GM18861 (cell line): ENCODE results near the gene TCEA2.
"Not testable (repeated sequence)": the region's sequence is repeated elsewhere in the genome, so short reads cannot be mapped to it uniquely, and the experiment has no call there.

Source experiments
- ATAC-seq: cut with Tn5 transposase; IDR thresholded peaks from one replicate; pipeline ENCODE4 v1.9.1; 2021; ENCODE audit not compliant: unreplicated experiment

Gene TCEA2

DNA sequence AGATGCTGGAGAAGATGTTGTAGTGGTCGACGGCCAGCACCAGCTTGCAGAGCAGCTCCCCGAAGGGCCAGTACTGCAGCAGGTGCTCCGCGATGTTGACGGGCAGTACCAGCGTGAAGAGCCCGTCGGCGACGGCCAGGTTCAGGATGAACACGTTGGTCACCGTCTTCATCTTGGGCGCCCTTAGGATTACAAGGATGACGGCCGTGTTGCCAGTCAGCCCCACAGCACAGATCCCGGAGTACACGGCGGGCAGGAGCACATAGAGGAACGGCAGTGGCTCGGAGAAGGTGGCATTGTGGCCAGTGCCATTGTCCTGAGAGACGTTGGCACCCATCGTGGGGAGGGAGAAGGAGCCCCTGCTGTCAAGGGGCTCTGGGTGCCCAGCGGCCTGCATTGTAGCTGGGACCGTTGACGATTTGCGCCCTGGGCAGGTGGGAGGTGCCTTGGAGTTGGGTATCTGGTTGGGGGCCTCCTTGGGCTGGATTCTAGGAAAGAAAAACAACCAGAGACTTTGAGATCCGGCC lies 43.5 kb downstream of the TCEA2 start:
- no peak for ATAC-seq

DNA sequence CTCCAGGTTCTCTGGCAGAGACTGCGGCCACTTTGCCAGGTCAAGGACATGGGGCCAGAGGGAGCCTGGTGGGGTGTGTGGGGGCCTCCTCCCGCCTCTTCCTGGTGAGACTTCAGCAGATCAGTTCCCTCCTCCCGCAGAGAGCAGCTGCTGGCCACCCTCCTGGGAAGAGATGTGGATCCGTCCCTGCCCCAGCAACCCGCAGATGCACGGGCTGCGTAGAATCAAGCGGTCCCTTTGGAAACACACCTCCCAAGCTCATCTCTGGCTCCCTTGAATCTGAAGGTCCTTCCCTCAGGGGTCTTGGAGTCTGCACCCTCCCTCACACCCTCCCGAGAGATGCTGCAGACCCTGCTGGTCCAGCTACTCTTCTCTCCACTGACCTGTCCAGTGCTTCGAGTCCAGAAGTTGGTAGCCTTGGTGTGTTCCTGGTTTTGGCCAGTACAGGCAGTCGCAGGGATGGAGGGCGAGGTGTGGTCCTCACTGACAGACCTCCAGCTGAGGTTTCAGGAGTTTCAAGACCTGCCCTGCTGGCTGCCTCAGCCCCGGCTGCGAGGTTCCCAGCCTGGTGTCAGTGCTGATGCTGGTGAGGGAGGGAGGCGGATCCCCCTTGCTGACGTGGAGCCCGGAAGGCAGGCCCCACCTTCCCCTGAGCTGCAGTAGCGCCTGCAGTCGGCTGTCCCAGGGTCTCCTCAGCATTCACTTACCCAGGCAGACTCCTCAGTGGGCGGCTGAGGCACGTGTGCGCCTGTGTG lies 44.2 kb downstream of the TCEA2 start, which contains the start of gene NPBWR2:
Gene NPBWR2, minus strand, starts transcription at position 585 of the 755 bp plus-strand sequence. CDS start 734 bp downstream, outside the sequence.
- ATAC-seq = no peak

DNA sequence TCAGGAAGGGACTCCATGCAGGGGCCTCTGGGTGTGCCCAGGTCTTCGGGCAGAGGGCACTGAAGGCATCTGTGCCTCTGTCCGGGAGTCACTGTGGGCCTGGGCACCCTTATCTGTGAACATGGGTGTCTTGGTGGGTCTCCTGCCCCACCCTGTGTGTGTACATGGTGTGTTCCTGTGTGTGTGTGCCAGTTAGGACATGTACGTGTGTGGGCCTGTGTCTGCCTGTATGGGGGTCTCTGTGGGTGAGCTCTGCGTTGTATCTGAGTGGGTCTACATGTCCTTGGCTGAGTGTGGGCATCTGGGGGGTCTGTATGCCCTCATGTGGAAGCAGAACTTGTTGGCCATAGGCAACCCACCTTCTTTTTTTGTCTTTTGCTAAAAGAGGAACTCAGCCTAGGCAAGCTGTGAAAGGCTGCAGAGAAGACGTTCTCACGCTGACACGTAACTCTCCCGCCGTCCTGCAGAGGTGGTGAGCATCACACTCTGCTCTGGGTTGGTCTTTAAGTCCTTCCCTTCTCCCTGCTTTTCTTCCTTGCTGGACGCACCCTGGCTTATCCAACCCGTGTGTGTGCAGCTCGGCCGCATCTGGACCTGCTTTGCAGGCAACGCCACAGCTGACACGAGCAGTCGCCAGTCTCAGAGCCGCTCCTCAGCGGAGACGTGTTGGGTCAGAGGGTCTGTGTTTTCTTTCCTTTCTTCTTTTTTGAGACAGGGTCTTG lies 44.9 kb downstream of the TCEA2 start:
- ATAC-seq = no peak

DNA sequence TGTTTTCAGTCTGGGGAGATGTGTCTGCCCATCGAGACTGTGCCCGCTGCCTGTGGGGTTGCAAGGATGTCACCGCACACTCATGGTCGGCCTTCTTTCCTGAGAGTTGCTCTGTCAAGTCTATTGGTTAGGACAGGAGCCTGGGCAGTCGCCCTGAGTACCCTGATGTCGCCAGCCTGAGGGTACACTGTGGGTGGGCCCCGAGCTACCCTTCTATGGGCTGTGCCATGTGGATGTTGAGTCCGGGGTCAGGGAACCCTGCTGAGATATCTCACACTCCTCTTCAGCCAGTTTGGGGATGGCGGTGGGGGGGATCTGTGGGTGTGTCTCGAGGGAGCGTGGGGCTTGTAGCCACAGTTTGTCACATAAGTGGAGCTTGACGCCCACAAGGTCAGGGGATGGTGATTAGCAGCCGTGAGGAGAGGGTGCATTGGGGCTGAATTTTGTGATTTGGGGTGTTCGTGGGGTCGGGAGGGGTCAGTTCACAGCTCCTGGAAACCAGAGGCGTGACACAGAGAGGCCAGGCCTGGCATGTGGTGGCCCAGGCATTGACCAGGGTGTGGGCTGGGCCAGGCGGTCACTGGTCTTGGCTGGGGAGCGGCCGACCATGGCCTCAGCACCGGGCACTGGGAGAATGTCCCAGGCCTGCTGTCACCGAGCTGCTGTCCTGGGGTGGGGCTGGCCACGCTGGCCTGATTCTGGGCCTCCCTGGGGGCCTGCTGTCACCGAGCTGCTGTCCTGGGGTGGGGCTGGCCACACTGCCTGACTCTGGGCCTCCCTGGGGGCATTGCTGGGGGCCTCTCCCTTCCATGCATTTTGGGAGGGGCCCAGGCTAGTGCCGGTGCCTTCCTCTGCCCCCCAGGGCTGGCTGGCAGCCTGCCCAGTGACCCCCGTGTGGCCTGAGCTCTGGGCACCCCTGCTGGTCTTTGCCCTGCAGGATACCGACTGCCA lies 46.0 kb downstream of the TCEA2 start:
- ATAC-seq = no peak

DNA sequence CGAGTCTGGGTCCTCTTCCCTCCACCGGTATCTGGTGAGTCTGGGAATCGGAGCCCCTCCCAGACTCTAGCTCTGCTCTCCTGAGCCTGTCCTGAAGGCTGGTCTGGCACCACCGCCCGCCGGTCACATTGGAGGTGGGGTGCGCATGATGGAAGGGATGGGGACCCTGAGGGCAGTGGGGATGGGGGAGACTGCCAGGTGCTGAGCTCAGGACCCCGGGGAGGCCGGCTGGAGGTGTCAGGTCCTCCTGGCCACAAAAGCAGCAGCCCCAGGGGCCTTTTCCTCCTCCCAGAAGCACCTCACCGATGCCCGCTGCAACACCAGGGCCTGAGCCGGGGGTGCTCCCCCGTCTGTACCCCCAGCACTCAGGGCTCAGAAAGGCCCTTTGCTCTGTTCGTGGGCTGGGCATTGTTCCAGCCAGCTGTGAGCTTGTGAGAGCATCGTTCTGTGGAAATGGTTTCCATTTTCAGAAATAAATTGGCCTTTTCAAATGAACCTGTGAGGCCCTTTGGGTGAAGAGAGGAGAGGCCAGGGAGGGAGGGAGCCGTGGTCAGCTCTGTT lies 46.9 kb downstream of the TCEA2 start:
- no peak for ATAC-seq

DNA sequence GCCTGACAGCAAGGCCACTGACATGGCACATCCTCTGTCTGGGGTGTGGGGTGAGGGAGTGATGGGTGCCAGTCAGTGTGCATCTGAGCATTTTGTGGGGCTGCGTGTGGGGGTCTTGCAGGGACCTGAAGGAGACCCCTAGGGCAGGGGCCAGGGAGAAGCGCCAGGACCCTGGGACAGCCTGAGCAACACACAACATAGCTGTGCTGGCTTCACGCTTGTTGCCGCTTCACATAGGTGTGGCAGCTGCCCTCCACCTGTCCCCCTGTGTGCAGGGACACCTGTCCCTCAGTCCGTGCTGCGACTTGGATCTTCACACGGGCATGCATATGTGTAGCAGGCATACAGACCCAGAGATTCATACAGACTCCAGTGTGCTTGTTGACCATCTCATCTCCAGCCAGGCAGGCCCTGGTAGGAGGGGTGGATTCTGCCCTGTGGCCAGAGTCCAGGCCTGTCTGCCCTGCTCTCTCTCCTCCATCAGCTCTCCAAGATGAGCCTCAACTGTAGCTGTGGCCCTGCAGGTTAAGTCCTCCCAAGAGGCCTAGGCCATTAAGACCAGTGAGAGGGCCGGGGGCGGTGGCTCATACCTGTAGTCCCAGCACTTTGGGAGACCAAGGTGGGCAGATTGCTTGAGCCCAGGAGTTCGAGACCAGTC lies 47.5 kb downstream of the TCEA2 start:
- no peak for ATAC-seq

DNA sequence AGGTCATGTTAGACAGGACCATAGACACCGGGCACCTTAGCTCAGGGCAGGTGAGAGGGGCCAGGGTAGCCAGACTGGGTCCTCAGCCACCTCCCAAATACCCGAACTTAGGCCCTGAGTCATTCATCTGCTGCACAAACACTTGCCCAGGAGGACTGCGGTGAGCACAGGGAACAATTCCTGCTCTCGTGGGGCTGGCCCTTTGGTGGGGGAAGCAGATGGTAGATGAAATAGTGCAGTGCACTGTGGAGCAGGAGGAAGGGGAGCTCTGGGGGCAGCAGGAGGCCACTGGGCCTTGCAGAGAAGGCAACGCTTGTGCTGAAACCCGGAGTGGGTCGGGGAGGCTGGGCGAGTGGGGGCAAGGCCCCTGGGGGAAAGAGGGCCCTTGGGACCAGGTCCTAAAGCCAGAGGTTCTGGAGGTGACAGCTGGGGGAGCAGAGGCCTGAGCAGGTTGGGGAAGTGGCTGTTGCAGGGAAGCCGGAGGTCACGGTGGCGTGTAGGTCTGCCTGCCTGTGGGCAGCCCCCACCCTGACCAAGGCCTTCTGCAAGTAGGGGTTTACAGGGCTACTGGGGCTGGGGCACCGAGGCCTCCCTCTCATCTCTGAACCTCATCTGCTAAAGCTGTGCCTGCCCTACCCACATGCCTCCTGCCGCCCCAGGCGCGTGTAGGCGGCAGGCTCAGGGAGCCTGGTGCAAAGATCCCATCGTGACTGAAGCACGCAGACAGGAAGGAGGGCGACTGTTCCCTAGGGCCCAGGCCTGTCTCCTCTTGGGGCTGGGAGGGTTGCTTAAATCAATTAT lies 49.0 kb downstream of the TCEA2 start:
- ATAC-seq = no peak

DNA sequence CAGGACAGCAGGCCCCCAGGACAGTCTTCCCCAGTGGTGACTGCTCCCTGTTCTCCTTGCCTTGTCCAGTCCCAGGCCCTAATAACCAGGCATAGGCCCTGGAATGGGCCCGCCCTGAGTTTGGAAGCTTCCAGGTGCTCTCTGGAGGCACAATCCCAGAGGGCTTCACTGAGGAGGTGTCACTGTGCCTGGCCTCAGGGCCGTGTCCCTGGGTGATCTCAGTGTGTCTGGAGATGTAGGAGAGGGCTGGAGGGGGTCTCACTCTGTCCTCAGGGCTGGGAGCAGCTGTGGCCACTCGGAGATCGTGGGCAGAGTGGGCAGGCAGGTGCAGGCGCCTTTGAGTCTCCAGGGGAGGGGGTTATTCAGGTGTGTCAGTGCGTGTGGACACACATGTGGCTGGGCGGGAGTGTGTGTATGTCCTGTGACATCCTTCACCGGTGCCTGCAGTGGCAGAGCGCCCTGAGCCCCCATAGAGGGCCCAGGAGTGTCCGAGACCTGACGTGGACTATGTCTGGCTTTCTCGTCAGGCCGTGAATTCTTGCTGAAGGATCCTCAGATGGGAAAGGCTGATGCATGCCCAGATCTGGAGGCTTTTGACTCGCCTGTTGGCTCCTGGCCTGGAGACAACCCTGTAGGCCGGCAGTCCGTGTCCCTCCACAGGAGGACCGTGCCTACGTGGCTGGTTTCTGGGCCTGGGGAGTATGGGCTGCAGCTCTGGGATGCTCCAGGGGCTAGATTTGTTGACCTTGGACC lies 49.9 kb downstream of the TCEA2 start:
- ATAC-seq = no peak

DNA sequence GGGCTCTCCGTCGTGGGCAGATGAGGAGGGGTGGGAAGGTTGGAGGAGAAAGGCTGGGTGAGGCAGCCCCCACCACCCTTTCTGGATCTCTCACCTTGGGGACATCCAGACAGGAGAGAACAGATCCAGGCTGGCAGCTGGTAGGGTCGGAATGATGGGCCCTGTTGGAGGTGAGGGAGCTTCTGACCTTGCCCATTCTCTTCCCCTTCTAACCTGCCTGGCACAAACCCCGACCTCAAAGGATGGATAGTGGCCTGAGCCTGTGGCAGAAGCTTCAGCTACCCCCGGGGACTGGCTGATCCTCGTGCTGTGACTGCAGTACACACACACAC lies 50.4 kb downstream of the TCEA2 start:
- ATAC-seq = no peak

DNA sequence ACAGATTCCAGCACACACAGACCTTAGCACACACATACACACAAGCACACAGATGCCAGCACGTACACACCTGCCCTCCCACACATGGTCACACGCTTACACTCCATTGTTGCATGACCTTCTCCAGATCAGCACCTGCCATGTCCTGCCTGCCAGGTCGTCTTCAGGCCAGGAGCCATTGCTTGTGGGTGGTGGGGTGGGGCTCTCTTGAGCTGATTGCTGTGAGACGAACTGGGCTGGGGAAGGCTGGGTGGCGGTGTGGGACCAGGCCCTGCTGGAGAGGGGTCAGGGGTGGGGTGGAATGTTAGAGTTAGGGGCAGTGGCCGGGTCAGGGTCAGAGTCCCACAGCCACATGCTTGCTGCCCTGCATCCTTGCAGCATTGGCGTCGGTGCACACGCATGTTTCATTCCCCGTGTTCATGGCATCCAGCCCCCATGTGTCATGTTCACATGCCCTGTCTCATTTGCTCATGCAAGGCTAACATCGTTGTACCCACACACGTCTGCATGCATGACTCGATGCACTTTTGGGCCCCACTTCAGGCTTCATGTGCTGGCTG lies 50.9 kb downstream of the TCEA2 start:
- no peak for ATAC-seq

DNA sequence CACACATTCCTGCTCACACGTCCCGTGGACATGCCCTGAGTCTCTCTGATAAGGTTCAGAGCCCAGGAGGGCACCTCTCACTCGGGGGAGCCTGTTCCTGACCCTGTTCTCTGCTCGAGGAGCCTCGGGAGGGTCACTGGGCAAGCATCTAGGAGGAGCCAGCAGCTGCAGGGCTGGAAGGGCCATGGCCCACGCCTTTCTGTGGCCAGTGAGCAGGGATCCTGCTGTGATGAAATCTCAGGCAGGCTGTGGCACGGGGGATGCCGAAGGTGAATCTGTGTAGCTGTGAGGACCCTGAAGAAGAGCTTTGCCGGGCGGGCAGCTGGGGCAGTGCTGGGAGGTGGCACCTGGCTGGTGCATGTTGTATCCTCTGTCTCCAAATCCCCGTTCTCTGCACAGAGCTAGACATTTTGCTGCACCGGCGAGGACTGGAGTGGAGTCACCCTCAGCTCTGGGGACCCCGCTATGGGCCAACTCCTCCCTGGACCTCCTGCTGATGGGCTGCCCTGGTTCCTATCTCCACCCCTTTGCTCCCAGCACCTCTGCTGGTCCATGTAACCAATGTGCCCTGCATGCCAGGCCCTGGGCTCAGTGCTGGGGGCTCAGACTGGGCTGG lies 51.5 kb downstream of the TCEA2 start:
- ATAC-seq = no peak

DNA sequence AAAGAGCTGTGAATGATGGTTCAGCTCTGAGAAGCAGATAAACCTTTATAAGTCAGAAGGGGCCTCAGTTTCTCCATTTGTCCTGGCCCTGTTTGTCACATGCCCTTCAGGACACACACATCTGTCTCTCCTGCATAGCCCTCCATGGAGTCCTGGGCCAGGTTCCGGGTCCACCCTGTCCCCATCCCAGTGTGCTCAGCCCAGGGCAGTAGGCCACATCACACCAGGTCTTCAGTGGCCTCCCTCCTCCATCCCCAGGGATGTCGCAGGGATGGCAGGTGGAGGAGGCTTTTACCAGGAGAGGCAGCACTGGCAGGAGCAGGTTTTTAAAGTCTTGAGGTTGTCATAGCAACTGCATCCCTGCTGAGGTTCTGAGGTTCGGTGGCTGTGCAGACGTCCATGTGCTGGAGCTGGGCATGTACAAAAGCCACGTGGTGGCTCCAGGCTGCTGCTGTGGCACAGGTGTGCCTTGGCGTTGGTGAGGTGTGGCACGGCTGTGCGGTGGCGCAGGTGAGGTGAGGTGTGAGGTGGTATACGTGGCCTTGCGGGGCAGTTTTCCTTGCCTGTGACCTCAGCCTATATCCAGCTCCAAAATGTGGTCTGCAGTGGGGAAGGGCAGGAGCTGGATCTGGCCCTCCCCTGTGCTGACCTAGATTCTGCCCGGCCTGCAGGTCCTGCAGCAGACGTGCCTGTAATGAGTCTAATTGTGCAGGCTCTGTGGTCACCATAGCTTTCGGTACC lies 52.3 kb downstream of the TCEA2 start:
- no peak for ATAC-seq

DNA sequence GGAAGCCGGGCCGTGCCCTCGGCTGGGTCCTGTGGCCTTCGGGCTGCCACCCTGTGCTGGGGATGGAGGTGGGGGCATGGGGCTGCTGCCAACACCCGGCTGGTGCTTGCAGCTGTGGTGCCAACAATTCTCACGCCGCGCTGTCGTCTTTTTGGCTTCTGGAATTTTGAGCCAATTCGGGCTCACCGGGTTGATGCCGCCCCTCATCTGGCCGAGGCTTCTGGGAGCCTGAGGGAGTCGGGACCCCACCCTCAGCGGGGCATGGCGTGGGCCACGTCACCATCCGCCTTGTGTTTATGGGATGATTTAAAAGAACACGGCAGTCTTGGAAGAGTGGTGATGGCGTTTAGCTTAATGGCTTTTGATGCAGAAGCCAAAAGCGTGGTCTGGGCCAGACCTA lies 53.0 kb downstream of the TCEA2 start:
- ATAC-seq = no peak

DNA sequence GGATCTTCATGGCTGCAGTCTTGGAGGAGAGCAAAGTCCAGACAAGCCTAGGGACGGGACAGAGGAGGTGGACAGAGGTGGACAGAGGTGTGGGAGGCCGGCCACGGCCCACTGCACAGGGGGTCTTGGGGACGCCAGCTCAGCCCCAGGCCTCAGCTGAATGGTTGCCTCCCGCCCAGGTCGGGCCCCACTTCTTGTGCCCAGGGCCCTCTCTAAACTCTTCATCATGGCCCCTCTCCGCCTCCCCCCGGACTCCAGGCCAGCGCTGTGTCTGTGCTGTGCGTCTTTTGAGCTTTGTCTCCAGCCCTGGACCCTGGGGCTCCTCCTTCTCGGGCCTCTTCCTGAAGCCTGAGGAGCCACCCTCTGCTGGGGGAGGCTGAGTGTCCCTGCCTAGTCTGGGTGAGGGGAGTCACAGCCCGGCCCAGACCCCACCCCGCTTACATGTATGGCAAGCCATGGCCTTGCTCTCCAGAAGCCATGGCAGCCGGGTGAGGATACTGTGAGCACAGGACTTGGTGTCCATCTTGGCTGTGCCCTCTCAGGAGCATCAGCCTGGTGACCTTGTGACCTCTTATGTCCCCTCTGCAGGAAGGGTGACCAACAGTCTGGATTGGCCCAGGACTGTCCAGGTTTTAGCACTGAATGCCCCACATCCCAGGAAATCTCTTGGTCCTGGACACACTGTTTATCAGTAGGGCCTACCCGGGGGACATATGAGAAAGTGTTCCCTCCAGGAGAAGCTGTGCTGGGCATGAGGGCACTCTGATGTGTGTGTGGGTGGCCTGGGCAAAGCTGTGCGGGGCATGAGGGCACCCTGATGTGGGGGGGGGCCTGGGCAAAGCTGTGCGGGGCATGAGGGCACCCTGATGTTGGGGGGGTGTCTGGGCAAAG lies 53.8 kb downstream of the TCEA2 start:
- no peak for ATAC-seq

DNA sequence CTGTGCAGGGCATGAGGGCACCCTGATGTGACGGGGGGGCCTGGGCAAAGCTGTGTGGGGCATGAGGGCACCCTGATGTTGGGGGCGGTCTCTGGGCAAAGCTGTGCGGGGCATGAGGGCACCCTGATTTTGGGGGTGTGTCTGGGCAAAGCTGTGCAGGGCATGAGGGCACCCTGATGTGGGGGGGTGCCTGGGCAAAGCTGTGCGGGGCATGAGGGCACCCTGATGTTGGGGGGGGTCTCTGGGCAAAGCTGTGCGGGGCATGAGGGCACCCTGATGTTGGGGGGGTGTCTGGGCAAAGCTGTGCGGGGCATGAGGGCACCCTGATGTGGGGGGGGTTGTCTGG lies 54.4 kb downstream of the TCEA2 start:
- not testable (repeated sequence) for ATAC-seq

DNA sequence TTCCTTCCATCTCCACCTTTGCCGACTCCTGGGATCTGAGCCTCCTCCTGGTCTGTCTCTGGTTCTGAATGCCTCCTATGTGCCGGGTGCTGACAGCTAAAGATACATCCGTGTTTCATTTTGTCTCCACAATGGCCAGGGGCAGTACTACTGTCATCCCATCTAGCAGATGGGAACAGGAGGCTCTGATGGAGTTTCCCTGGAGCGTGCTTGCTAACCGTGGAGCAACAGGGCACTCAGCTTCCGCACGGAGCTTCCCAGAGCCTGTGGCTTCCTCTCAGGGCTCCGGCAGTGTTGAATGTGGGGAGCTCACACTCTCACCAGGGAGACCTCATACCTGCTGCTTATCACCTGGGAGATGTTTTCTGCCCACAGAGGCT lies 56.3 kb downstream of the TCEA2 start:
- no peak for ATAC-seq
